CD8-positive, alpha-beta memory T cell (primary cell): ENCODE data around the gene IL1RAPL1. TPM values are rescaled to one million over a fixed set of nuclear protein-coding genes. Genes with fewer than 3 reads are reported as not detected.

Source experiments
- CTCF ChIA-PET: fragments of 350-600 bp; sonication (Branson Sonifier 250); formaldehyde crosslinking; loops from one replicate; lab custom pipeline; 2021; ENCODE audit warnings: antibody characterized with exemption; lab: Charles Lee
- POLR2A ChIA-PET: fragments of 350-600 bp; sonication (Branson Sonifier 250); formaldehyde crosslinking; loops from one replicate; lab custom pipeline; 2021; ENCODE audit warnings: antibody characterized with exemption; lab: Charles Lee
- DNase-seq, 5 donors: peaks; one replicate each; pipeline versions ENCODE4 v3.0.0 to v3.0.0-alpha.2; 2020 to 2022; ENCODE audit warnings: mixed read lengths in 1 of 5
- H3K27ac ChIP-seq: one replicate; pipeline ENCODE4 v1.7.0; 2013; ENCODE audit warnings: low read depth, mild to moderate bottlenecking, low read length, moderate library complexity
- H3K27me3 ChIP-seq: 2 replicates; pipeline ENCODE4 v1.7.0; 2013; ENCODE audit warnings: low read length, mild to moderate bottlenecking; ENCODE audit not compliant: insufficient read depth, poor library complexity, severe bottlenecking
- H3K36me3 ChIP-seq: 2 replicates; pipeline ENCODE4 v1.7.0; 2013; ENCODE audit warnings: mild to moderate bottlenecking, low read length, moderate library complexity; ENCODE audit not compliant: insufficient read depth
- H3K4me1 ChIP-seq: 2 replicates; pipeline ENCODE4 v1.7.0; 2013; ENCODE audit warnings: mild to moderate bottlenecking, low read length, moderate library complexity; ENCODE audit not compliant: insufficient read depth
- H3K4me3 ChIP-seq: 2 replicates; pipeline ENCODE4 v1.7.0; 2013; ENCODE audit warnings: mild to moderate bottlenecking, low read length
- H3K9me3 ChIP-seq: 2 replicates; pipeline ENCODE4 v1.7.0; 2013; ENCODE audit warnings: mild to moderate bottlenecking, low read length
- H3K27ac Mint-ChIP-seq, 8 donors: one replicate each; pipeline ENCODE4 v1.8.0; 2020 to 2021; ENCODE audit warnings: mixed read lengths in 8 of 8, mild to moderate bottlenecking in 6 of 8, inconsistent platforms in 3 of 8, moderate library complexity in 3 of 8
- H3K27me3 Mint-ChIP-seq, 2 donors: one replicate each; pipeline ENCODE4 v1.8.0; 2020 to 2021; ENCODE audit warnings: mixed read lengths in 2 of 2, mild to moderate bottlenecking in 1 of 2, moderate library complexity in 1 of 2
- H3K36me3 Mint-ChIP-seq, 3 donors: one replicate each; pipeline ENCODE4 v1.8.0; 2020 to 2021; ENCODE audit warnings: mixed read lengths in 3 of 3, inconsistent platforms in 1 of 3, mild to moderate bottlenecking in 1 of 3
- H3K4me1 Mint-ChIP-seq, 3 donors: one replicate each; pipeline ENCODE4 v1.8.0; 2020 to 2021; ENCODE audit warnings: mixed read lengths in 3 of 3, inconsistent platforms in 1 of 3, mild to moderate bottlenecking in 1 of 3
- H3K4me3 Mint-ChIP-seq, 7 donors: one replicate each; pipeline ENCODE4 v1.8.0; 2020 to 2021; ENCODE audit warnings: mixed read lengths in 7 of 7, mild to moderate bottlenecking in 6 of 7, moderate library complexity in 4 of 7, inconsistent platforms in 2 of 7
- H3K9me3 Mint-ChIP-seq, 5 donors: one replicate each; pipeline ENCODE4 v1.8.0; 2020 to 2022; ENCODE audit warnings: mixed read lengths in 5 of 5, mild to moderate bottlenecking in 3 of 5, moderate library complexity in 2 of 5, inconsistent platforms in 1 of 5
- polyA plus RNA-seq: library from polyadenylated mRNA; unstranded; fragments of 300-500 nt; fragmentation: Illumina TruSeq; gene quantifications from one replicate; pipeline ENCODE4 v1.2.3, GENCODE V29; 2021
- total RNA-seq, 2 experiments: library from RNA; stranded (reverse); gene quantifications; one replicate each; pipeline ENCODE4 v1.2.3, GENCODE V29; 2021

IL1RAPL1 gene
- total and polyA plus RNA-seq, 3 experiments from 2014 or later, result not detected

DNA sequence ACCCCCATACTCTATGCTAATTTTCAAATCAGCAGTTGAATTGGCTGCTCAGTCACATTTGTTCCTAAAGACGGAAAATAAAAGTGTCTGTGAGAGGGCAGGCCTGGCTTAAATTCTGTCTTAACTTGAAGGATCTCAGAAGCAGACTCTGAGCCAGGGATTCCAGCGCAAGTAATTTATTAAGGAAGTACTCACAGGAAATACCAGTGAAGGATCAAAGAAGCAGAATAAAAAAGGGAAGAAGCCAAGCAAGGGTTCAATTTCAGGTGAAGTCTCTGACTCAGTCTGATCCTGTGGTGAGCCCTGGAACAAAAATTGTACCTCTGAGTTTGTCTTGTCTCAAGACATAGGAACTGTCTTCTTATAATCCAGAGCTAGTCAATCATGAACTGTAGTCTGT, 52.2 kb downstream of the IL1RAPL1 start:
- no peaks in the 10 kb centered on the region for H3K4me1 Mint-ChIP-seq
- no peak overlapping the region for H3K27ac Mint-ChIP-seq
- ChIA-PET CTCF (no interaction called here), POLR2A (no interaction called here)
- H3K4me1 ChIP-seq, result no peaks in the 10 kb centered on the region
- no peaks in the 10 kb centered on the region for H3K36me3 Mint-ChIP-seq
- H3K27me3 ChIP-seq, result no peaks in the 10 kb centered on the region
- no peak overlapping the region for H3K4me3 Mint-ChIP-seq
- DNase-seq, result no peak
- peaks cover 3 to 11% (median 6%) of the 10 kb centered on the region in 5 donors for H3K9me3 Mint-ChIP-seq
- no peaks in the 10 kb centered on the region for H3K36me3 ChIP-seq
- H3K27me3 Mint-ChIP-seq, result peaks cover 0 to 2% of the 10 kb centered on the region in 2 donors
- H3K4me3 ChIP-seq, result no peak overlapping the region
- H3K9me3 ChIP-seq, result no peaks in the 10 kb centered on the region
- no peak overlapping the region for H3K27ac ChIP-seq

DNA sequence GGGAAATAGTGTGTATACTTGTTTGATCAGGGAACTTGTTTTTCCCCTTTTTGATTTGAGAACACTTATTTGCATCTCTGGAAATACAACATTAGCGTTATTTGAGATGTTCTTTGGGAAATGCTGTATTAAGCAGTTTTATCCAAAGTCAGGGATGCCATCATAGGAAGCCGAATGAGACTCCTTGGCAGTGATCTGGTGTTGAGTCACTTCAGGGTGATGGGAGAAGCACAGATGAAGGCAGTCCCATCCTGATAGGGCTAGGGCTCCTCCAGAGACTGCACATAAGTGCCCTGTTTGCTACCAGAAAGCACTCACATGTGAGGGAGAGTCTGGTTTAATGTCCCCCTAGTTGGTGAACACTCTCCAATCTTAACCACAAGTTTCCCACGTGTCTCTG, 62.3 kb downstream of the IL1RAPL1 start:
- Histone ChIP-seq H3K36me3 (no peaks in the 10 kb centered on the region), H3K27me3 (no peaks in the 10 kb centered on the region), H3K4me1 (no peaks in the 10 kb centered on the region), H3K27ac (no peak overlapping the region), H3K4me3 (no peak overlapping the region), H3K9me3 (no peaks in the 10 kb centered on the region)
- no peak overlapping the region for H3K4me3 Mint-ChIP-seq
- DNase-seq, result no peak
- POLR2A ChIA-PET, result no interaction called here
- peaks cover 0 to 4% (median 4%) of the 10 kb centered on the region in 5 donors for H3K9me3 Mint-ChIP-seq
- H3K27me3 Mint-ChIP-seq, result no peaks in the 10 kb centered on the region
- H3K4me1 Mint-ChIP-seq, result no peaks in the 10 kb centered on the region
- H3K27ac Mint-ChIP-seq, result no peak overlapping the region
- no peaks in the 10 kb centered on the region for H3K36me3 Mint-ChIP-seq
- CTCF ChIA-PET, result no interaction called here

DNA sequence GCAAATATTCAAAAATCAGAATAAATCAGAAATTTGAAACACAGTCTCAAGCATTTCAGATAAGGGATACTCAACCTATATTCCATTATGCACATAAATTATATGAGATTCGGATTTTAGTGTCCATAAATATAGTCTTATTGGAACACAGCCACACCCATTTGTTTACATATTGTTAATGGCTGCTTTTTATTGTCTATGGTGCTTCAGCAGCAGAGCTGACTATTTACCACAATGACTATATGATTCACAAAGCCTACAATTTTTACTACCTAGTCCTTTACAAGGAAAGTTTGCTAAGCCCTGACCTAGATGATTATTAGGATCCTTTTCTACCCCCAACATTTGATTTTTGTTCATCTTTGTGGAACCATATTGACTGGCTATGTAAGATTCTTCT, 63.9 kb downstream of the IL1RAPL1 start:
- H3K4me3 Mint-ChIP-seq, result no peak overlapping the region
- no peaks in the 10 kb centered on the region for H3K27me3 Mint-ChIP-seq
- Histone ChIP-seq H3K27me3 (no peaks in the 10 kb centered on the region), H3K4me1 (no peaks in the 10 kb centered on the region), H3K9me3 (no peaks in the 10 kb centered on the region), H3K4me3 (no peak overlapping the region), H3K27ac (no peak overlapping the region), H3K36me3 (no peaks in the 10 kb centered on the region)
- ChIA-PET POLR2A (no interaction called here), CTCF (no interaction called here)
- H3K9me3 Mint-ChIP-seq, result peaks cover 0 to 6% (median 4%) of the 10 kb centered on the region in 5 donors
- H3K27ac Mint-ChIP-seq, result no peak overlapping the region
- no peaks in the 10 kb centered on the region for H3K36me3 Mint-ChIP-seq
- DNase-seq, result no peak
- no peaks in the 10 kb centered on the region for H3K4me1 Mint-ChIP-seq

DNA sequence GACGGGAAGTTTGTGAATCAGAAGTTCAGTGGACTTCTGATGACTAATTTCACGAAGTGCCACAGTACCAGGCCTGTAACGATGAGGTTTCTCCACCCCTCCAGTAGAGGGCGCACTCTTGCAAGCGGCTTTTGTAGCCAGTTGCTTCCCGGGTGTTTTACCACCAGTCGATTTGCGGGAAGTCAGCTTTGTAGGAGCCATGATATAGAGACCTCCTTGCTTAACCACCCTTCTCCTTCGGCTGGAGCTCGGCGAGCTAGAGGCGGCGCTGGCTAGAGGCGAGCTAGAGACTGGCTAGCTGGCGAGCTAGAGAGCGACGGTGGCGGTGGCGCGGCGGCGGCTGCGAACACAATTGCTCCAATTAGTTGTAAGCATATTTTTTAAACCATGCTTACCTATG, 72.0 kb downstream of the IL1RAPL1 start:
- Mint-ChIP-seq H3K27me3 (no peaks in the 10 kb centered on the region), H3K4me1 (no peaks in the 10 kb centered on the region), H3K4me3 (no peak overlapping the region), H3K27ac (no peak overlapping the region), H3K9me3 (peaks cover 0 to 9% (median 4%) of the 10 kb centered on the region in 5 donors), H3K36me3 (no peaks in the 10 kb centered on the region)
- Histone ChIP-seq H3K4me3 (no peak overlapping the region), H3K36me3 (no peaks in the 10 kb centered on the region), H3K27ac (no peak overlapping the region), H3K27me3 (no peaks in the 10 kb centered on the region), H3K4me1 (no peaks in the 10 kb centered on the region), H3K9me3 (no peaks in the 10 kb centered on the region)
- ChIA-PET POLR2A (no interaction called here), CTCF (no interaction called here)
- DNase-seq, result no peak

DNA sequence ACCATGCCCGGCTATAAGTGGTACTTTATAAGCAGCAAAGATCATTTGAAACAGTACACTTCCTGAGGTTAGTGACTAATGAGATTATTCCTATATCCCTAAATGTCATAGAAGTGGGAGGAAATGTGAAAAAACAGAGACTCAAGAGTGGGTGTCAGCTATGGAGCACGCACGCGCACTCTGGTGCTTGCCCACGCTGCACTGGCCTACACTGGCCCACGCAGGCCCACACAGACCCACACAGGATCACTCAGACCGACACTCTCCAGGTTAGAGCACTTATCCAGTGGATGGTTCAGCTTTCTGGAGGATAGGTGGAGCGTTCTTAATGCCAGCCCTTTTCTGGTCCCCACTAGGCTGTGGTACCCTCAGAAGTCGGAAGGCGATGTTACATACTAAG, 78.5 kb downstream of the IL1RAPL1 start:
- no peaks in the 10 kb centered on the region for H3K27me3 ChIP-seq
- CTCF ChIA-PET, result no interaction called here
- no peak overlapping the region for H3K27ac ChIP-seq
- DNase-seq, result no peak
- Mint-ChIP-seq H3K27me3 (peaks cover 0 to 2% of the 10 kb centered on the region in 2 donors), H3K9me3 (peaks cover 0 to 7% (median 0%) of the 10 kb centered on the region in 5 donors), H3K4me3 (no peak overlapping the region), H3K4me1 (no peaks in the 10 kb centered on the region), H3K27ac (no peak overlapping the region), H3K36me3 (no peaks in the 10 kb centered on the region)
- no peak overlapping the region for H3K4me3 ChIP-seq
- no peaks in the 10 kb centered on the region for H3K9me3 ChIP-seq
- no peaks in the 10 kb centered on the region for H3K4me1 ChIP-seq
- POLR2A ChIA-PET, result no interaction called here
- no peaks in the 10 kb centered on the region for H3K36me3 ChIP-seq

DNA sequence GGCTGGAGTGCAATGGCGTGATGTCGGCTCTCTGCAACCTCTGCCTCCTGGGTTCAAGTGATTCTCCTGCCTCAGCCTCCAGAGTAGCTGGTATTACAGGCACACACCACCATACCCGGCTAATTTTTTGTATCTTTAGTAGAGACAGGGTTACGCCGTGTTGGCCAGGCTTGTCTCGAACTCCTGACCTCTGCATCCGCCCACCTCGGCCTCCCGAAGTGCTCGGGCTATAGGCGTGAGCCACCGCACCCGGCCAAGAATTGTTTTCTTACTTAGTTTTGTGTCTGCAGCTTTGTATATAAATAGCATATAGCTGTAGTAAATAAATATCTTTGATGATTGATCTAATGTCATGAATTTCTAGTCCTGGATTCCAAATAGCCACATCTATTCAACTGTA, 81.1 kb downstream of the IL1RAPL1 start:
- no peak overlapping the region for H3K27ac ChIP-seq
- no peak for DNase-seq
- H3K27ac Mint-ChIP-seq, result no peak overlapping the region
- no peaks in the 10 kb centered on the region for H3K4me1 ChIP-seq
- no peaks in the 10 kb centered on the region for H3K9me3 ChIP-seq
- ChIA-PET CTCF (no interaction called here), POLR2A (no interaction called here)
- no peak overlapping the region for H3K4me3 Mint-ChIP-seq
- peaks cover 0 to 5% (median 0%) of the 10 kb centered on the region in 5 donors for H3K9me3 Mint-ChIP-seq
- H3K27me3 Mint-ChIP-seq, result peaks cover 0 to 6% of the 10 kb centered on the region in 2 donors
- no peaks in the 10 kb centered on the region for H3K27me3 ChIP-seq
- no peak overlapping the region for H3K4me3 ChIP-seq
- no peaks in the 10 kb centered on the region for H3K4me1 Mint-ChIP-seq
- no peaks in the 10 kb centered on the region for H3K36me3 Mint-ChIP-seq
- no peaks in the 10 kb centered on the region for H3K36me3 ChIP-seq

DNA sequence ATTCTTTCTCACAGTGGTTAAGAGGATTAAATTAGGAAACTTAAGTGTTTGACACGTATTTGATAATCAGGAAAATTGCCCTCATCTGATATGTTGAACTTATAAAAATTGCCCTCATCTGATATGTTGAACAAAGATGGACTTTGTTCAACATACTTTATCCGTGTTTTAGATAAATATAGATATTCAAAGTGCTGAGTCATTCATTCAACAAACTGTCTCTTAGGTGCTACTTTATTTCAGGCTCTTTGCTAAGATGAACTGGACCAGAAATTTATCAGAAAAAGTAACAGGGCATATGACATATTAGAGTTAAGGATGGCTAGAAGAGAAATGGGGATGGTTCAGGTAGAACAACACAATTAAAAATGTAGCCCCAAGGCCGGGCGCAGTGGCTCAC, 81.7 kb downstream of the IL1RAPL1 start:
- Mint-ChIP-seq H3K4me3 (no peak overlapping the region), H3K9me3 (peaks cover 0 to 5% (median 0%) of the 10 kb centered on the region in 5 donors), H3K27ac (no peak overlapping the region), H3K36me3 (no peaks in the 10 kb centered on the region), H3K4me1 (no peaks in the 10 kb centered on the region), H3K27me3 (peaks cover 0 to 6% of the 10 kb centered on the region in 2 donors)
- no peak for DNase-seq
- Histone ChIP-seq H3K27ac (no peak overlapping the region), H3K36me3 (no peaks in the 10 kb centered on the region), H3K4me1 (no peaks in the 10 kb centered on the region), H3K9me3 (no peaks in the 10 kb centered on the region), H3K27me3 (no peaks in the 10 kb centered on the region), H3K4me3 (no peak overlapping the region)
- ChIA-PET POLR2A (no interaction called here), CTCF (no interaction called here)

DNA sequence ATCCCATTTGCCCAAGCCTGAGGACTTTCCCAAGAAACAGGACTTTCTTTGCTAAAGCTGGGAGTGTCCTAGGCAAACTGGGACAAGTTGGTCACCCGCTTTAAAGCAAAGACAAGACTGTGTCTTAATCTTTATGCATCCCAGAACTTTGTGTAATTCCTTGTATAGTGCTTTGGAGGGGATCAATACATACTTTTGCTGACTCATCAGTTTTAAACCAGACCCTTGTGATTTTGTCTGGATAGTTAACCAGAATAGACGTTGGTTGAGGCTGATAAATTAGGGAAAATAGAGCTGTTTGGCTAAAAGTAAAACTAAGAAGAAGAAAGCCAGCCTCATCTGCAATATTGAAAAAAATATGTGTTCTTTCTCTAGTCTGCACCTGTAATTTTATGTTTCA, 82.8 kb downstream of the IL1RAPL1 start:
- Mint-ChIP-seq H3K27me3 (peaks cover 0 to 6% of the 10 kb centered on the region in 2 donors), H3K27ac (no peak overlapping the region), H3K4me3 (no peak overlapping the region), H3K9me3 (peaks cover 0 to 5% (median 0%) of the 10 kb centered on the region in 5 donors), H3K36me3 (no peaks in the 10 kb centered on the region), H3K4me1 (no peaks in the 10 kb centered on the region)
- H3K27me3 ChIP-seq, result no peaks in the 10 kb centered on the region
- ChIA-PET CTCF (no interaction called here), POLR2A (no interaction called here)
- H3K27ac ChIP-seq, result no peak overlapping the region
- DNase-seq, result no peak
- no peaks in the 10 kb centered on the region for H3K36me3 ChIP-seq
- H3K4me3 ChIP-seq, result no peak overlapping the region
- H3K4me1 ChIP-seq, result no peaks in the 10 kb centered on the region
- H3K9me3 ChIP-seq, result no peaks in the 10 kb centered on the region

DNA sequence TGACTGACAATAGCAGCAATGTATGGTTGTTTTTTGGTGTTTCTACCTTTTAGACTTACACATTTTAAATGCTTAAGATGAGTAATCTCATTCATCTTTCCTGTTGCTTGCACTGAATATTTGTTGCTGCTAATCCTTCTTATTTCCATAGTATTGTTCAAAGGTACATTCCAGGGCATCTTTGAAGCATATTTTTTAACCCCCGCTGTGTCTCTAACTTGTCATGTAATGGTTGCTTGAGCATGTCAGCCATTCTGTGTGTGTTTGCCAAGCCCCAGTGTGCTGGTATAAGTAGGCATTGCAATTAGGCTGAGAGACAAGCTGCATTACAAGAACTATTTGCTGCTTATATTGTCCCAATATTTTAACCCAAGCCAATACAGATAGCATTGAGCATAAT, 87.9 kb downstream of the IL1RAPL1 start:
- no peaks in the 10 kb centered on the region for H3K4me1 Mint-ChIP-seq
- no peak overlapping the region for H3K4me3 ChIP-seq
- peaks cover 0 to 2% (median 2%) of the 10 kb centered on the region in 5 donors for H3K9me3 Mint-ChIP-seq
- peaks cover 0 to 4% of the 10 kb centered on the region in 2 donors for H3K27me3 Mint-ChIP-seq
- no peaks in the 10 kb centered on the region for H3K4me1 ChIP-seq
- CTCF ChIA-PET, result no interaction called here
- H3K27me3 ChIP-seq, result no peaks in the 10 kb centered on the region
- no peaks in the 10 kb centered on the region for H3K9me3 ChIP-seq
- no peak overlapping the region for H3K27ac ChIP-seq
- no peak for DNase-seq
- no peaks in the 10 kb centered on the region for H3K36me3 Mint-ChIP-seq
- no peaks in the 10 kb centered on the region for H3K36me3 ChIP-seq
- POLR2A ChIA-PET, result no interaction called here
- H3K27ac Mint-ChIP-seq, result no peak overlapping the region
- H3K4me3 Mint-ChIP-seq, result no peak overlapping the region
